ENCODE data around the gene PPP2R5C. TPM values are rescaled to one million over a fixed set of nuclear protein-coding genes. Genes with fewer than 3 reads are reported as not detected.

The PPP2R5C gene
- total RNA-seq, 2 donors from 2014 or later = 146 to 153 TPM

GRCh38 chr14:101875041-101875726 is 113.7 kb downstream of the PPP2R5C start:
- DNase-seq = no peak
- H3K36me3 ChIP-seq = no peaks in the 10 kb centered on the region
- no peaks in the 10 kb centered on the region for H3K9me3 ChIP-seq
- no peak overlapping the region for H3K4me3 ChIP-seq
- H3K4me1 ChIP-seq = peaks cover 12% of the 10 kb centered on the region
- no peak overlapping the region for H3K9ac ChIP-seq (ENCODE audit: low read depth in 2 of 2, low read length in 2 of 2)
- intact Hi-C loops (cut with DNase I) = no loop called here
- no peak for TF ChIP-seq CTCF (IDR thresholded peaks at IDR 0.05)
- H3K27me3 ChIP-seq = no peaks in the 10 kb centered on the region
- peak overlapping the region; percentile 55 for H3K27ac ChIP-seq

- H3K4me3 ChIP-seq = no peak overlapping the region
- H3K4me1 ChIP-seq = peaks cover 12% of the 10 kb centered on the region
- H3K36me3 ChIP-seq = no peaks in the 10 kb centered on the region
- H3K9ac ChIP-seq (ENCODE audit: low read depth in 2 of 2, low read length in 2 of 2) = no peak overlapping the region
- no peak for DNase-seq
- no peak for TF ChIP-seq CTCF (IDR thresholded peaks at IDR 0.05)
- peak overlapping the region; percentile 55 for H3K27ac ChIP-seq
- intact Hi-C loops (cut with DNase I) = no loop called here
- no peaks in the 10 kb centered on the region for H3K9me3 ChIP-seq
- H3K27me3 ChIP-seq = no peaks in the 10 kb centered on the region
Observed at GRCh38 chr14:101875727-101876554, 114.4 kb downstream of the PPP2R5C start.

GRCh38 chr14:101876555-101876938 is 115.0 kb downstream of the PPP2R5C start:
- H3K27ac ChIP-seq = peak overlapping the region; percentile 55
- H3K9ac ChIP-seq (ENCODE audit: low read depth in 2 of 2, low read length in 2 of 2) = no peak overlapping the region
- peak; percentile 73 for DNase-seq
- intact Hi-C loops (cut with DNase I) = no loop called here
- no peak for TF ChIP-seq CTCF (IDR thresholded peaks at IDR 0.05)
- H3K27me3 ChIP-seq = no peaks in the 10 kb centered on the region
- peaks cover 12% of the 10 kb centered on the region for H3K4me1 ChIP-seq
- H3K4me3 ChIP-seq = no peak overlapping the region
- no peaks in the 10 kb centered on the region for H3K36me3 ChIP-seq
- no peaks in the 10 kb centered on the region for H3K9me3 ChIP-seq

GRCh38 chr14:101877766-101878165 is 116.3 kb downstream of the PPP2R5C start:
- intact Hi-C loops (cut with DNase I) = no loop called here

More at GRCh38 chr14:101877766-101878165, 116.3 kb downstream of the PPP2R5C start:
- no peak overlapping the region for H3K9ac ChIP-seq (ENCODE audit: low read depth in 2 of 2, low read length in 2 of 2)
- no peak overlapping the region for H3K27ac ChIP-seq
- no peaks in the 10 kb centered on the region for H3K27me3 ChIP-seq
- H3K4me3 ChIP-seq = no peak overlapping the region
- H3K9me3 ChIP-seq = no peaks in the 10 kb centered on the region
- H3K4me1 ChIP-seq = peaks cover 12% of the 10 kb centered on the region
- H3K36me3 ChIP-seq = no peaks in the 10 kb centered on the region
- DNase-seq = no peak
- TF ChIP-seq CTCF (IDR thresholded peaks at IDR 0.05) = no peak

All from colonic mucosa (tissue), 4 donors.